NCI-H2196 (cell line): ENCODE measurements around the gene PAK4.
A peak's percentile ranks its signal among the peaks of the same experiment; 100 is the strongest.
"Not testable (repeated sequence)": the region's sequence is repeated elsewhere in the genome, so short reads cannot be mapped to it uniquely, and the experiment has no call there.

Experiments
- DNase-seq: peaks from one replicate; lab custom pipeline; 2025; ENCODE audit not compliant: unreplicated experiment; lab: John Stamatoyannopoulos, UW

Gene PAK4

DNA sequence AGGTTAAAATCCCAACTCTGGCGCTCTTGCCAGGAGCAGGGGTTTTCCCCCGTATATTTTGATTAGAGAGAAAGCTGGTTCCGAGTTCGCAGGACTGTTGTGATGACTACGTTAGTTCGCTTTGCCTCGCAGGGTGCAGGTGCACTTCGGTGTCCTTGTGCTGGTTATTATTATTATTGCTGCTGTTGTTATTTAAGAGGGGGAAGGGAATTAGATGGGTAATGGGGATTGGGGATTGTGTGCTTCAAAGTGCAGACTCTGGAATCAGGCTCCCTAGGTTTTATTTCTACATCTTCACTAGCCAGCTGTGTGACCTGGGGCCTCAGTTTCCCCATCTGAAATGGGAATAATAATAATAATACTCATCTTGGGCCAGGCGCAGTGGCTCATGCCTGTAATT lies 26.2 kb upstream of the PAK4 start:
- no peak for DNase-seq

DNA sequence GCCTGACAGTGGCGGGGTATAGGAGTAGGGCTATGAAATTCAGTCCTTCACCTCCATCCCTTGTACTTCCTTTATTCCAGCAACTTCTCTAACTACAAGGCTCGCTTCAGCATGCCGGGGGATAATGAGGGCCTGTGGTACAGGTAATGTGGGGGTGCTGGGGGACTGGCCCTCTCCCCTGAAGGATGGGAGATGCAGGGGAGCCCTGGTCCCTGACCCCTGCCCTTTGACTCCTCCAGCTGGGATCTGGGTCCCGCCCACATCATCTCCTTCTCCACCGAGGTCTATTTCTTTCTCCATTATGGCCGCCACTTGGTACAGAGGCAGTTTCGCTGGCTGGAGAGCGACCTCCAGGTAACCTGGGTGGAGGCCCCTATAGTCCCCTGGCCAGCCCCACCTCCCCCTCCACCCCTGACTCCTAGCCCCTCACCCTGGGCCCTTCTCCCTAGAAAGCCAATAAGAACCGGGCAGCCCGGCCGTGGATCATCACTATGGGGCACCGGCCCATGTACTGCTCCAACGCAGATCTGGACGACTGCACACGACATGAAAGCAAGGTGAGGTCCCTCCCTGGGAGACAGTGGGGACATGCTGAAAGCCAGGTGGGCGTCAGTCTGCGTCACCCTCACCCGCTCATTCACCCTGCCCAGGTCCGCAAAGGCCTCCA lies 25.0 kb upstream of the PAK4 start:
- DNase-seq = no peak

DNA sequence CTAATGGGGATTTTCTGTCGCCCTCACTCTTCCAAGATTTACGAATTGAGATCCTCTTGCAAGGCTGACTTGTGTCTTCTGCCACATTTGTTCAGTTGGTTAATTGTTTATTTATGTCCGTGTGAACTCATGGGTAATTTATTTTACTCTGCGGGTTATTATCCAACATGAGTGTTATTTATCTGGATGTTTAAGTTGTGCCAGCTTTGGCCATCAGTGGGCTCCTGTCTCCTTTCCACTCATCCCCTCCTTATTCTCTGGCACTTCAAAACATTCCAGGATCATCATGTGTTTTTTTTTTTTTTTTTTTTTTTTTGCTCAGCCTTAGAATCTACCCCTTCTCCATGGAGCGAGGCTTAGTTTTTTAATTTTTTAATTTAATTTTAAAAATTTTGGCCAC lies 22.4 kb upstream of the PAK4 start:
- DNase-seq = no peak

DNA sequence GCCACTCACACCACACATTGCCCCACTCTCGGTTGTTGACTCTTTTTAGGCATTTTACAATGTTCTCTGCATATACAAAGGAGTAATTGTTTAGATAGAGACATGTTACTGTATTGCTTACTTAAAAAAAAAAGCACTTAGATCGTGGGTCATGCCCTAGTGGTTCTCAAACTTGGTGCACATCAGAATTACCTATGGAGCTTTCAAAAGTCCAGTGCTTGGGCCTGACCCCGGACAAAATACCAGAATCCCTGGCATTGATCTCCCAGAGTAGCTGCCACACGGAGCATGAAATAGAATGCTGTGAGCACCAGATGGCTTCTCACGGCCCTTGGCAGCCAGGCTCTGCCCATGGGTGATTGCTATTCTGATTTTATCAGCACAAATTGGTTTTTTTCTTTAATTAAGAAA lies 21.4 kb upstream of the PAK4 start:
- no peak for DNase-seq

DNA sequence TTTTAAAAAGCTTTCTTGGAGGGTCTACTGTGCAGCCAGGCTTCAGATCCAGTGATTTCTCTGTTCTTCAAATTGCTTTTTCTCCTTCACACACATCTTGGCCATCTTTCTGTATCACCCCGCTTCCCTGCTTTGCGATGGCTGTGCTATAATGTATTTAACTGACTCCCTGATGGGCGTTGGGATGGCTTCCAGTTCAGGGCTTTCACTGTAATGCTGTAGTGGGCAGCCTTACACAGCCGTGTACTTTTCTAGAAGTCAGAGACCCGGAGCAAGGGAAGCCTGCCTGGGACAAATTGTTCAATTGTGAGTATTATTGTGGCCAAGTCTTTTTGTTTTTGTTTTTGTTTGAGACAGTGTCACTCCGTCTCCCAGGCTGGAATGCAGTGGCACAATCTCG lies 19.4 kb upstream of the PAK4 start:
- DNase-seq = no peak

DNA sequence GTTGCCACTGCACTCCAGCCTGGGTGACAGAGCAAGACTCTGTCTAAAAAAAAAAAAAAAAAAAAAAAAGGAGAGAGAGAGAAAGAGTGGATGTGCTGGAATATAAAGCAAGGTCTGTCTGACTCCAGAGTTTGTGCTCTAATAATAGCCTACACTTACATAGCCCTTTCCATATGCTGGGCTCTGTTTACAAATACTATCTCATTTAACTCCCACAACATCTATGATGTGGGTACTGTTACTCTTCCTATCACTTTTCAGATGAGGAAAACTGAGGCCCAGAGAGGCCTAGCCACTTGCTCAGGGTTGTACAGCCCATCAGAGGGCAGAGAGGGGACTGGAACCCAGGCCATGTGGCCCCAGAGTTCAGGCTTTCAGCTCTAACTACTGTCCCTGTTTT lies 15.9 kb upstream of the PAK4 start:
- DNase-seq = no peak

DNA sequence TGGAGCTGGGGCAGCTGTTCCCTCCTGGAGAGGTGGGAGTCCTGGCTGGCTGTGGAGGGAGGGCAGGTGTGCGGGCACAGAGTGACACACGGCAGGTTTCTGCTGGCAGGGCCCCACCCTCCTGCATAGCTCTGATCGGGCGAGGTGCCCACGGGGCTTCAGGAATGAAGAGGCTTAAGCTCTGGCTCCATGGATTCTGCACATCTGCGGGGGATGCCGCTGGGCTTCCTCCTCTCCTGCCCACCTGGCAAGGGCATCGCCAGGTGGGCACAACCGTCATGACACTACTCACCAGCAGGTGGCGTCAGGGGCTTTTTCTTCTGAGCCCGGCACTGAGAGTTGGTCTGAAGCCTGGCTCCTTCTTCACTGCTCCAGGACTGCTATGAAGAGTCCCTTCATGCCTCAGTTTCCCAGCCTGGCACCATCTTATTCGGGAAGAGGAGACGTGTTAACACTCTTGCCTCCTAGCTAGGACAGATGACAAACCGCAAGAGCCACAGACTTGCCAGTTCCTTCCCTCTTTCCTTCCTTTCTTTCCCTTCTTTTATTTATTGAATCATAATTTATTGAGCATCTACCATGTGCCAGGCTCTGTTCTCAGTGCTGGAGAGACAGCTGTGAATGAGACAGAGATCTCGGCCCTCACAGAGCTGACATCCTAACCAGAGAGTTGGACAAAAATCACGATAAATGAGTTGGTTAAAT lies 15.2 kb upstream of the PAK4 start:
- peak; percentile 74 for DNase-seq

DNA sequence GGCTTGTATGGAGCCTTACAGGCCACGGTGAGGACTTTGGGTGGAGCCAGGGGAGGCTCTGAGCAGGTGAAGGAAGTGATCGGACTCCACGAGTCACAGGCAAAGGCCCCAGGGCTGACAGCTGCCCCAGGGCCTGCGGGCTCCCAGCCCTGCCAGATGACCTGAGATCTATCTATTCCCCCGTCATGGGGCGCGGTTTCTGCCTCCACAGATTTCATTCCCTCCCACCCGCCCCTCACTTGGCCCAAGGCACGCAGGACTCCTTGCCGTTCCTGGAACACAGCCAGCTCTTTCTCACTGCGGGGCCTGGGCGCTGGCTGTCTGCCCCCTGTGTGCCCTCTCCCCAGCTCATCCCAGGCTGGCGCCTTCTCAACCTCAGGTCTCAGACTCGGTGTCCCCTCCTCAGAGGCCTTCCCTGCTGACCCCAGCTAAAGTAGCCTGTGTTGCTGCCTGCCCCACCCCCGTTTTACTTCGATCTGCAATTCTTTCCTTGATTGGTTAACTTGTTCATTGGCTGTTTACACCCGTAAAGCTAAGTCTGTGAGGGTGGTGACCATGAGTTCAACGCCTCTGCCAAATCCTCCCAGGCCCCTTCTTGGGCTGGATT lies 13.9 kb upstream of the PAK4 start:
- DNase-seq = peak; percentile 25

DNA sequence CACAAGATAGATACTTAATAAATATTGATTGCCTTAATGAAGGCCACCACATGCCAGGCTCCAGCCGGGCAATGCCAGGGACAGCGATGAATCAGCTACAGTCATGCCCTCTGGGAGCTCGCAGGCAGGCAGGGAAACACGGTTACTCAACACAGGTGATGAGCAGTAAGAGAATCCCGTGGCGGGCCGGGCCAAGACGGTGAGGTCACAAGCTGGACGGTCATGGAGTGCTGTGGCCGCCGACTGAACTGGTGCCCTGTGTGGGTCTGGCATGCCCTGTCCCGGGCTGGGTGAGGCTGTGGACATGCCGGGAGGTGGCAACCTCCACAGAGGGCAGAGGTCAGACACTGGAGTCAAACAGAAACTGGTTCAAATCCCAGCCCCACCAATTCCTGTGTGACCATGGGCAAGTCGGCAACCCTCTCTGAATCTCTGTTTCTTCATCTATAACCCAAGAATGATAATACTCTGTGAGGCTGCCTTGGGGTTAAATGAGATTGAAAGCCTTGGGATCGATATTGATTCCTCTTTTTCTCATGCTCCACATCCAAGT lies 13.2 kb upstream of the PAK4 start:
- no peak for DNase-seq

DNA sequence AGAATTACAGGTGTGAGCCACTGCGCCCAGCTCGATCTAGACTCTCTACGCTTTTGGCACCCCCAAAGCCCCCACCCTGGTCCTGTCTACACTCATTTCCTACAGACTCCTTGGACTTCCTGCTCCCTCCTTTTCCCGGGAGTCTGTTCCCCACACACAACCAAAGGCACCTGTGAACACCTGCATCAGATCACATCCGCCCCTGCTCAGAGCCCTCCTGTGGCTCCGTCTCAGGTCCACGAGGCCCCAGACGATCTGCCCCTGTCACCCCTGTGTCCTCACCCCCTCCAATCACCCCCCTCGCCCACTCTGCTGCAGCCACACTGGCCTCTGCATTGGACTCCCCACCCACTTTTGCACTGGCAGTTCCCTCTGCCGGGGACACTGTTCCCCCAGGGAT lies 12.4 kb upstream of the PAK4 start:
- no peak for DNase-seq

DNA sequence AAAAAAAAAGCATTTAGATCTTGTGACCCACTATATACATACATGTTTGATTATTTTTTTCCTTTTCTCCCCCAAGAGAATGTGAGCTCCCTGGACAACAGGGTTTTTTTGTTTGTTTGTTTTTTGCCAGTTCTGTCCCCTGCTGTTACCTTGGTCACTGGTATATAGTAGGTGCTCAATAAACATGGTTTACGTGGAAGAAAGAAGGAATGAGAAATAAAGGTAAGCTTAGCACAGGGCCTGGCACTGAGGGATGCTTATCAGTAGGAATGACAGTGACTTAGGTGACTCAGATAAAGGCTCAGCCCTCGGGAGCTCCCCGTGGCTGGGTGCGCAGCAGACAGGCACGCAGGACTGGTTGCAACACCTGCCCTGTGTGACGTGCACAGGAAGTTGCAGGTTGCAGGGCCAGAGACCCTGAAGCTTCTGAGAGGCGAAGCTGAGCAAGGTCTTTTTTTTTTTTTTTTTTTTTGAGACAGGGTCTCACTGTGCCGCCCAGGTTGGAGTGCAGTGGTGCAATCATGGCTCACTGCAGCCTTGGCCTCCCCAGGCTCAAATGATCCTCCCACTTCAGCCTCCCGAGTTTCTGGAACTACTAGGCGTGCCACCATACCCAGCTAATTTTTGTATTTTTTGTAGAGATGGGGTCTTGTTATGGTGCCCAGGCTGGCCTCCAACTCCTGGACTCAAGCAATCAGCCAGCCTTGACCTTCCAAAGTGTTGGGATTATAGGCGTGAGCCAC lies 10.3 kb upstream of the PAK4 start:
- no peak for DNase-seq

DNA sequence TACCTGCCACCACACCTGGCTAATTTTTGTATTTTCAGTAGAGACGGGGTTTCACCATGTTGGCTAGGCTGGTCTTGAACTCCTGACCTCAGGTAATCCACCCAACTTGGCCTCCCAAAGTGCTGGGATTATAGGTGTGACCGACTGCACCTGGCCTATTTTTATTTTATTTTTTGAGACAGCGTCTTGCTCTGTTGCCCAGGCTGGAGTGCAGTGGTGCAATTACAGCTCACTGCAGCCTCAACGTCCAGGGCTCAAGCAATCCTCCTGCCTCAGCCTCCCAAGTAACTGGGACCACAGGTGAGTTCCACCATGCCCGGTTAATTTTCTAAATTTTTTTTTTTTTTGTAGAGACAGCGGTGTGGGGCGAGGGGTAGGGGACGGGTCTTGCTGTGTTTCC lies 8.6 kb upstream of the PAK4 start:
- not testable (repeated sequence) for DNase-seq

DNA sequence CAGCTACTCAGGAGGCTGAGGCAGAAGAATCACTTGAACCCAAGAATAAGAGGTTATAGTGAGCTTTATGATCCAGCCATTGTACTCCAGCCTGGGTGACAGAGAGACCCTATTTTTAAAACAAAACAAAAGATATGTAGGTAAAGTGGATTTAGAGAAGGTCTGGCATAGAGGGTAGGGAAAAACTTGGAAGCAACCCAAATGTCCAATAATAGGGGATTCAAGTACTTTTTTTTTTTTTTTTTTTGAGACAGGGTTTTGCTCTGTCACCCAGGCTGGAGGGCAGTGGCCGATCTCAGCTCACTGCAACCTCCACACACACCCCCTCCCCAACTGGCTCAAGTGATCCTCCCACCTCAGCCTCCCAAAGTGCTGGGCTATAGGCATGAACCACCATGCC lies 5.8 kb upstream of the PAK4 start:
- no peak for DNase-seq

DNA sequence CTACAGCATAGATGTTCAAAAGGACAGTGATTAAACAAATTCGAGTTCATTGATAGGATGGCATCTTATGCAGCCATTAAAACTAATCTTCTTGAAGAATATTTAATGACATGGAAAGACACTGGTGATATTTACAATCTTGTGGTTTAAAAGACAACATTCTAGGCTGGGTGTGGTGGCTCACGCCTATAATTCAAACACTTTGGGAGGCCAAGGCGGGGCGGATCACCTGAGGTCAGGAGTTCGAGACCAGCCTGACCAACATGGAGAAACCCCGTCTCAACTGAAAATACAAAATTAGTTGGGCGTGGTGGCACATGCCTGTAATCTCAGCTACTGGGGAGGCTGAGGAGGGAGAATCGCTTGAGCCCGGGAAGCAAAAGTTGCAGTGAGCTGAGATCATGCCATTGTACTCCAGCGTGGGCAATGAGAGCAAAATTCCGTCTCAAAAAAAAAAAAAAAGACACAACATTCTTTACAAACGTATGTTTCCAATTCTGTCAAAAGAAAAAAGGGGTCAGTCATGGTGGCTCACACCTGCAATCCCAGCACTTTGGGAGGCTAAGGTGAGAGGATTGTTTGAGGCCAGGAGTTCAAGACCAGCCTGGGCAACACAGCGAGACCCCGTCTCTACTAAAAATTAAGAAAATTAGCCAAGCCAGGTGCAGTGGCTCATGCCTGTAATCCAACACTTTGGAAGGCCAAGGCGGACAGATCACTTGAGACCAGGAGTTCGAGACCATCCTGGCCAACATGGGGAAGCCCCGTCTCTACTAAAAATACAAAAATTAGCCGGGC lies 2.5 kb upstream of the PAK4 start:
- no peak for DNase-seq

DNA sequence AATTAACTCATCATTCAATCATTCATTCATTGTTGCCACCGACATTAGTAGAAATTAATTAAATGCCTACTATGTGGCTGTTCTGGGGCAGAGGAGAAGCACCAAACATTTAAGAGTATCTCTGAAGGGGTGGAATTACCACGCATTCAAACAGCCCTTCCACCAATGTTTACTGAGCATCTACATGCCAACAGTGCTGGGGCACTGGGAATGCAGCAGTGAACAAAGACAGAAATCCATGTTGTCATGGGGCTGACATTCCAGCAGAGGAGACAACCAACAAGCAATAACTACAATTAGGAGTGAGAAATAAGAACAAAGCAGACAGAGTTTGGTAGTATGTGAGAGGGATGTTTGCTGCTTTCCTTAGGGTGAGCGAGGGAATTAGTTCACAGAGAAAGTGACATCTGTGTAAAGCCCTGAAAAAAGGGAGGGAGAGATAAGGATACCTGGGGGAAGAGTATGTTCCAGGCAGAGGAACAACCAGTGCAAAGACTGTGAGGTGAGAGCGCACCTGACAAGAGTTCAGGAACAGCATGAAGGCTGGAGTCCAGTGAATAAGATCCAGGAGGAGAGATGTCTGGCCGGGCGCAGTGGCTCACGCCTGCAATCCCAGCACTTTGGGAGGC lies 1.3 kb upstream of the PAK4 start:
- DNase-seq = no peak

DNA sequence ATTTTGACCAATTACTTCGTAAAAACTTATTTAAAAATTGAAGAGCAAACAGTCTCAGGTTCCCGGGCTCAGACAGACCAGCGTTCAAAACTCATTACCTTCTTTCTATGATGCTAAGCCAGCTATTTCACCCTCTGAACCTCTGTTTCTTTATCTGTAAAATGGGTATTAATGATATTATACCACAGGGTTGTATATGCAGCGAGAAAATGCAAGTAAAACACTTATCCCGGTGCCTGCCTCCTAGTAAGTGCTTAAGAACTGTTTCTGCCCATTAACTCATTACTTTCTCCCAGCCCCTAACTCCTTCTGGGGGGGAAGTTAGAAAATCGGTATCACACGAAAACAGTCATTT lies 410 bp upstream of the PAK4 start:
- DNase-seq = no peak

DNA sequence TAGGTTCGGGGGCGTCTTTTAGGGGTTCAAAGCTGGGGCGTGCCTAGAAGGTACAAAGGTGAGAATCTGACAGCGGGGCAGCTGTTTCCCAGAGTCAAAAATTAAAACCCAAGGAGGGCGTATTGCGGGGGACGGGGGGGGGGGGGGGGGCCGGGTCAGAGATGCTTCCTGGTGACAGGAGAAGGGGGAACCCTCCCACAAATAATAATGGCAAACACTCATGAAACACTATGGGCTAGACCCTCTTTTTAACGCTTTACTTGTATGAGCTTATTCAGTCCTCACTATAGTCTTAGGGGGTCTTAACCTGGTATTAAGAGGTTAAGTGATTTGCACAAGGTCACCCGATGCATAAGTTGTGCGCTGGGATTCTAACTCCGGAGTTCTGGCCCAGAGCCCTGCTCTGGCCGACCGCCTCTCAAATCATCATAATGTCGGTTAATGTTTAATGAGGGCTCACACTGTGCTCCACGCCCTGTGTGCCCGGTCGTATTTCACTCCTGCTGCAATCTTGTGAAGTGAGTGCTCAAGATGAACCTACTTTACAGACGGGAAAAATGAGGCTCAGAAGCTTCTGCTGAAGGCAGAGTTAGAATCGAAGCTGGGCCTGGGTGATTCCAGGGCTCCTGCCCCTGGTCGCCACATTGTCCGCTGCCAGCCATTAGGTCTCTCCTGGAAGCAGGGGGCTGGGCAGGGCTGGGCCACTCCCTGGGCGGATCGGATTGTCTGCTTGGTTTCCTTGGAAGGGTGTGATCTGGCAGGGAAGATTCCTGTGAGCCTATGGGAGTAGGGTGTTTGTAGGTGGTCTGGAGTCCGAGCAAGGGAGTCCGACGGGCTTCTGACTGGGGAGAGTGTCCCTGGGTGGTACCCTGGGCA lies 964 bp downstream of the PAK4 start:
- no peak for DNase-seq

DNA sequence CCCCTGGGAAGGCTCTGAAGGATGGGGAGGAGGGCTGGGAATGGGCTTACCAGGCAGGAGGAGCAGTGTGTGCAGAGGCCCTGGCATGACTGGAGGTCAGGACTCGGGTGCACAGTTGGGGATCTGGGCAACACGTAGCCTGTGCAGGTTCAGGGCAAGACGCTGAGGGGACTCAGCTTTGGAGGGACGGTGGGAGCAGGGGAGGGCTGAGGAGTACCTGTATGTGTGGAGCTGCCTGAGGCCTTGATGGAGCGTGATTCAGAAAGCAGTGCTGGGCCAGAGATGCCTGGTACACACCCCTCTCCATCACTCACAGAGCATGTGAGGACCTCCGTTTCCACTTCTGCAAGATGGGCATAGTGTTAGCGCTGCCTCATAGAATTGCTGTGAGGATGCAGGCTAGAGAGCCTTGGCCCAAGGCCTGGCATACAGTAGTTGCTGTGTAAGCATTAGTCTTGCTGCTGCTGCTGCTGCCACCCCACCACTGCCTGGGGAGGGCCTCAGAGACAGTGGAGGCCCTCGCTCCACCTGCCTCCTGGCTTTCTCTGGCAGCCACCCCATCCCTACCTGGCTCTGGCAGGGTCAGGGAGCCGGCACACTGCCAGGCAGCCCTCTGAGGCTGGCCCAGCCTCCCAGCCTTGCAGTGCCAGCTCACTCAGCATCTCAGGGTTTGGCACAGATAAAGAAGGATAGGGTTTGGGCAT lies 2.4 kb downstream of the PAK4 start:
- DNase-seq = peak; percentile 88
